HG02642 (cell line): ENCODE measurements around the gene USP5.
"Not testable (repeated sequence)": the region's sequence is repeated elsewhere in the genome, so short reads cannot be mapped to it uniquely, and the experiment has no call there.

Source experiments
- ATAC-seq: cut with Tn5 transposase; IDR thresholded peaks from one replicate; pipeline ENCODE4 v1.9.1; 2021; ENCODE audit warnings: mild to moderate bottlenecking; ENCODE audit not compliant: unreplicated experiment, poor library complexity

Gene USP5

DNA sequence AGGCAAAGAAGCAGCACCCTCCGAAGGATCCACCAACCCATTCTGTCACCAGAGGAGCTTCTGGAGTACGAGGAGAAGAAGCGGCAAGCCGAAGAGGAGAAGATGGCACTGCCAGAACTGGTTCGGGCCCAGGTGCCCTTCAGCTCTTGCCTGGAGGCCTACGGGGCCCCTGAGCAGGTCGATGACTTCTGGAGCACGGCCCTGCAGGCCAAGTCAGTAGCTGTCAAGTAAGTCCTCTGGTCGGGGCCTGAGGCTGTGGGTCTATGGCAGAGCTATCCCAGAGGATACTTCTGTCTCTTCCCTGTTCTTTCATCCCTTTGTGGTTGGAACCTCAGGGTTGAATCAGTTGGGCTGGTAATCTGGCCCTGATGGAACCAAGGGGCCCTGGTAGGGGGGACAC lies 9.4 kb downstream of the USP5 start:
- no peak for ATAC-seq

DNA sequence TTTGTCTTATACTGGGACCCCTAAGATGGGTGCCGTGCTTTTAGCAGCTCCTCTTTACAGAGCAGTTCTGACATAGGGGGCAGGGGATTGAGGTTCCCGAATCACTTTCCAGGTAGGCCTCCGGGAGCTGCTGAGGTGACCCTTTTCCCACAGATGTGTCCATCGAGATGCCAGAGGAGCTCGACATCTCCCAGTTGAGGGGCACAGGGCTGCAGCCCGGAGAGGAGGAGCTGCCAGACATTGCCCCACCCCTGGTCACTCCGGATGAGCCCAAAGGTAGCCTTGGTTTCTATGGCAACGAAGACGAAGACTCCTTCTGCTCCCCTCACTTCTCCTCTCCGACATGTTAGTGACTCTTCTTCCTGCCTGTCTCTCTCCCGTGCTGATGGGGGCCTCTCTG lies 11.1 kb downstream of the USP5 start:
- no peak for ATAC-seq

DNA sequence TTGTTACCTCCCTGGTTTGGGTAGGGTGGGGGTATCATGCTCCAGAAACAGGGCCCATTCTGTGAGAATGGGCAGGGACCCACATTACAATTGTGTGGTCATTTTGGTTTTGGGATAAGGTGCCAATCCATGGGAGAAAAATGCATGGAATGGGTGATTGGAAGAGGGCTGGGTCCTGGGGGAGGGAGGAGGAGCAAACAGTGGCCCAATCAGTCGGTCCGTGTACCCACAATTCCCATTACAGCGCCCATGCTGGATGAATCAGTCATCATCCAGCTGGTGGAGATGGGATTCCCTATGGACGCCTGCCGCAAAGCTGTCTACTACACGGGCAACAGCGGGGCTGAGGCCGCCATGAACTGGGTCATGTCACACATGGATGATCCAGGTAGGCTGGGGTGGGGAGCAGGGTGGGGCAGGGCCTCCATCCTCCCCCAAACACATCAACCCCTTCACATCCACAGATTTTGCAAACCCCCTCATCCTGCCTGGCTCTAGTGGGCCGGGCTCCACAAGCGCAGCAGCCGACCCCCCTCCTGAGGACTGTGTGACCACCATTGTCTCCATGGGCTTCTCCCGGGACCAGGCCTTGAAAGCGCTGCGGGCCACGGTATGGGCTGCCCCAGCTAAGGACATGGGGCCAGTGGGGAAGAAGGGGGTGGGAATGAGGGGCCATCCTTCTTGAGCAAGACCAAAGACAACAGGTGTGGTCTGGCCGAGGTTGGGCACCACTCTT lies 11.8 kb downstream of the USP5 start:
- no peak for ATAC-seq

DNA sequence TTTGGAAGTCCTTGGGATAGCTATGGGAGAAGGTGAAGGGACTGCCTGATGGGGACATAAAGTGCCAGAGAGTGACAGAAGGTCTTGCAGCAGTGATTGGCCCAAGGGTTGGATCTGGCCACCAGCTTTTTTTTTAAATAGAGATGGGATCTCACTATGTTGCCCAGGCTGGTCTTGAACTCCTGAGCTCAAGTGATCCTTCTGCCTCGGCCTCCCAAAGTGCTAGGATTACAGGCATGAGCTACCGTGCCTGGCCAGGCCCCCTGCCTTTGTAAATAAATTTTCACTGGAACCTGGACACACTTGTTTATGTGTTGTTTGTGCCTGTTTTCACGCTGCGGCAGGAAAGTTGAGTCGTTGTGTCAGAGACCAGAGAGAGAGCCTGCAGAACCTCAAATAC lies 13.4 kb downstream of the USP5 start:
- not testable (repeated sequence) for ATAC-seq

DNA sequence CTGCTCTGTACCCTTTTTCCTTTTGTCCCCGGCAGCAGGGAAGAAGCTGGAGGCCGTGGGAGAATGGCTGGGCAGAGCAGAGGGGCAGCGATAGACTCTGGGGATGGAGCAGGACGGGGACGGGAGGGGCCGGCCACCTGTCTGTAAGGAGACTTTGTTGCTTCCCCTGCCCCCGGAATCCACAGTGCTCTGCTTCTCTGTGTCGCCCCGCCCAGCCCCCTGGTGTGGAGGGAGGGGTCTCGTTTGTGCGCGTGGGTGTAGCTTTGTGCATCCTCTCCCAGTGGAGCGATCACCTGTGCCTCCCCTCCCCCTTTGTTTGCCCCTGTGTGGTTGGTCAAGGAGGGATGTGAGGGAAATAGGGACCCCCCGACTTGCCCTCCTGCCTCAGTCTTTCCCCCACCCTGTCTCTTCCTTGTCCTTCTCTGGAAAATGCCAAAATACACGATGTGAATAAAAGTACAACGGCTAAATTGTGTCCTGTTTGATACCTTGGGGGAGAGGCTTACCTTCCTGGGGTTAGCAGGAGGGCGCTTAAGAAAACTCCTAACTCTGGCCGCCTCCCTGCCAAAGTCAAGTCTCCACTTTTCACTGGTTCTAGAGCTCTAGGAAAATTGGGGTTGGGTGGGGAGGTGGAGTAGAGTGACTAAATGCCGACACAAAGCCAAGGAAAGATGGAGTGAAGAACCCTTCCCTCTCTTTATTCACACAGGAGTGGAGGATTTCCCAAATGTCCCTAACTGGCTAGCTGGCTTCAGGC lies 14.4 kb downstream of the USP5 start:
- ATAC-seq, result no peak

DNA sequence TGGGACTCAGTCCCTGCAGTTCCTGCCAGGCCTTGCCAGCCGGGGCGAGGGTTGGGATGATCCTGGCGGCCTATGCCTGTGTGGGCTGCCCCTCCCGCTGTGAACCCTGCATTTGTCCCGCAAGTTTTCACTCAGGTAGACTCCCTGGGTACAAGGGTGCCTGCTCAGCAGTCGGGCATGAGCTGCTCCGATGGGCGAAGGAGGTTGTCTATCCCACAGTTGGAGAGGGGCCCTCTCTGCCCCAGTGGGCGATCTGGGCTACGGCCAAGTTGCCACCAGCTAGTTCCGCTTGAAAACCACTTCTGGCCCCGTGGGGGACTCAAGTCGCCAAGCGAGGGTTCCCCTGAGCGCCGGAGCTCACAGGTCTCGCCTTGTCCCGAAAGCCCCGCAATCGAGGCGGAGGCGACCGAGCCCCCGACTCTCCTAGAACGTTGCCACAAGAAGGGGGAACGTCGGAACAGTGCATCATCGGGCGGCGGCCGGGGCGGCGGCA lies 15.0 kb downstream of the USP5 start:
- ATAC-seq, result peak; percentile 3

DNA sequence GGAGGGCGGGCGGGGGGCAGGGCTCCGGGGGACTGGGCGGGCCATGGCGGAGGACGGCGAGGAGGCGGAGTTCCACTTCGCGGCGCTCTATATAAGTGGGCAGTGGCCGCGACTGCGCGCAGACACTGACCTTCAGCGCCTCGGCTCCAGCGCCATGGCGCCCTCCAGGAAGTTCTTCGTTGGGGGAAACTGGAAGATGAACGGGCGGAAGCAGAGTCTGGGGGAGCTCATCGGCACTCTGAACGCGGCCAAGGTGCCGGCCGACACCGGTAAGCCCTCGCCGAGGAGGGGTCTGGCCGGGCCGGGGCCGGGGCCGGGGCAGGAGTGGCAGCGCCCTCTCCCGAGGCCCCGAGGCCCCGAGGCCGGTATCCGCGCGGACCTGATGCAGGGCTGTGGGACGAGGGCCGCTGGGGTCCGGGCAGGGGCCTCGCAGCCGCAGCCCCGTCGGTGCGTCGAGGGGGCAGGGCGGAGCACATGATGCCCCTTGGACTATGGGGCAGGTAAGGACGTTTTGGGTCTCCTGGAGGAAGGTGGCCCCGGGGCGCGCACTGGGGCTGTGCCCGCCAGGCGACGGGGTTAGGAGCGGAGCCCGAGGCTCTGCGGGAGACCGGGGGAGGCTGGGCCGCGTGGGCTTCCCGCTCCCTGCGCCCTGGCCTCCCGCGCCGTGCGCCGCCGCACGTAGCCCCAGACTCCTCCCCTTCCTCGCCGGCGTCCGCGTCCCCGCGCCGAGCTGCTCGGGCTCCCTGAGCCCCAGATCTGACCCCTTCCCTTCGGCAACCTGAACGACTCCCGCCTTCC lies 15.7 kb downstream of the USP5 start, which contains the start of gene TPI1:
Gene TPI1 (plus strand): TSS at position 119 of the 798 bp plus-strand sequence. CDS start 36 bp downstream, at position 155.
- ATAC-seq, result peak; percentile 69

DNA sequence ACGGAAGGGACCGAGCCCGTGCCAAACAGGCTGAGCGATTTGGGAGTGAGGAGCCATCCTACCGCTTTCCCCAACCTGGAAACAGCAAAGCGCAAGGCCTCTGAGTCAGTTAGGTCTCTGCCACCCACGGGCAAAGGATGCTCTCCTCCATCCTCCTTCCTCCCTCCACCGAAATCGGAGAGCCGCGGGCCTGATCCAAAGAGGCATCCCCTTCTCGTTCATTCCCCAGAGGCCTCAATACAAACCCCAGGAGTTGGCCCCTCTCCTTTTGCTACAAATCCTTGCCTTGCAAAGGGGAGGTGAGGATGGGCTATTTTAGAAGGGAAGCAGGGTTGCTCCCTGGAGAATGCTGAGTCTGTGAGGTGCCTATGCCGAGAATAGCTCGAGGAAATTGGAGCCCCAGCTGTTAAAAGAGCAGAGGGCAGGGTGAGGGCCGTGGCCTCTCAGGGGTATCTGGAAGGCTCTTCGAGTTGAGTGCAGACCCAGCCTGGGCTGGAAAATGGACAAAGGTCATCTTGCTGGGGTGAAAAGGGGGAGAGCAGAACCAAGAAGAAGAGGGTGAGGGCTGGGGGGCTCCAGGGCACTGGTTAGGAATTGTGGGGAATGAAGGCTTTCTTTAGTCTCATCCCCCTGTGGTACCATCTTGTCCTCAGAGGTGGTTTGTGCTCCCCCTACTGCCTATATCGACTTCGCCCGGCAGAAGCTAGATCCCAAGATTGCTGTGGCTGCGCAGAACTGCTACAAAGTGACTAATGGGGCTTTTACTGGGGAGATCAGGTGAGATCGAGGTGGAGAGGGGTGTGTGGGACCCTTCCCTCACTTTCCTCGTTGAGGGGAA lies 16.5 kb downstream of the USP5 start:
- no peak for ATAC-seq

DNA sequence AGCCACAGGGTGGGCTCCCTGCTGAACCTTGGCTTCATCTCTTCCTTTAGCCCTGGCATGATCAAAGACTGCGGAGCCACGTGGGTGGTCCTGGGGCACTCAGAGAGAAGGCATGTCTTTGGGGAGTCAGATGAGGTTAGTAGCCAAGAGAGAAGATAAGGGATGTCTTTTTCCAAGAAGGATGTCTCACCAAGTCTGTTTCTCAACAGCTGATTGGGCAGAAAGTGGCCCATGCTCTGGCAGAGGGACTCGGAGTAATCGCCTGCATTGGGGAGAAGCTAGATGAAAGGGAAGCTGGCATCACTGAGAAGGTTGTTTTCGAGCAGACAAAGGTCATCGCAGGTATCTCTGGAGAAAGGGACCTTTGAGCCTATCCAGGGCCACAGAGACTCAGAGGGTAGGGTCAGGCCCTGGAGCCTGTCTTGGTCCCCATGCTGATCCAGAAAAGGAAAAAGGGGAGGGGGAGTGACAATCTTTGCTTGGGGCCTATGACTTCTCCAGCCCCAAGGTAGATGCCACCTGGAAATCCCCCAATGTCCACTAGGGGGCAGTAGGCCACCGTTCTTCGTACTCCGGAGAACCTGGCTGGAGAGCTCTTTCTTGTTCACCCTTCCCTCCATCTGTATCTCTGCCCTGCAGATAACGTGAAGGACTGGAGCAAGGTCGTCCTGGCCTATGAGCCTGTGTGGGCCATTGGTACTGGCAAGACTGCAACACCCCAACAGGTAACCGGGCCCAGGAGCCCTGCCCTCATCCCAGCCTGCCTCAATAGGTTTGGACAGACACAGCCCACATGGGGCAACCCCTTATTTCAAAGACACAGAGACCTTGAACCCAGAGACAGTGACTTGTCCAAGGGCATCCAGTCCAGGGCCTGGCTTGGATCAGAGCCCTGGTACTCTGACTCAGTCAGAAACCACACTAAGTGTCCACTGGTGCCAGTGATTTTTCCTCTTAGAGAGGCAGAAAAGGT lies 17.4 kb downstream of the USP5 start:
- no peak for ATAC-seq

DNA sequence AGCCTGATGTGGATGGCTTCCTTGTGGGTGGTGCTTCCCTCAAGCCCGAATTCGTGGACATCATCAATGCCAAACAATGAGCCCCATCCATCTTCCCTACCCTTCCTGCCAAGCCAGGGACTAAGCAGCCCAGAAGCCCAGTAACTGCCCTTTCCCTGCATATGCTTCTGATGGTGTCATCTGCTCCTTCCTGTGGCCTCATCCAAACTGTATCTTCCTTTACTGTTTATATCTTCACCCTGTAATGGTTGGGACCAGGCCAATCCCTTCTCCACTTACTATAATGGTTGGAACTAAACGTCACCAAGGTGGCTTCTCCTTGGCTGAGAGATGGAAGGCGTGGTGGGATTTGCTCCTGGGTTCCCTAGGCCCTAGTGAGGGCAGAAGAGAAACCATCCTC lies 18.4 kb downstream of the USP5 start:
- ATAC-seq, result not testable (repeated sequence)

DNA sequence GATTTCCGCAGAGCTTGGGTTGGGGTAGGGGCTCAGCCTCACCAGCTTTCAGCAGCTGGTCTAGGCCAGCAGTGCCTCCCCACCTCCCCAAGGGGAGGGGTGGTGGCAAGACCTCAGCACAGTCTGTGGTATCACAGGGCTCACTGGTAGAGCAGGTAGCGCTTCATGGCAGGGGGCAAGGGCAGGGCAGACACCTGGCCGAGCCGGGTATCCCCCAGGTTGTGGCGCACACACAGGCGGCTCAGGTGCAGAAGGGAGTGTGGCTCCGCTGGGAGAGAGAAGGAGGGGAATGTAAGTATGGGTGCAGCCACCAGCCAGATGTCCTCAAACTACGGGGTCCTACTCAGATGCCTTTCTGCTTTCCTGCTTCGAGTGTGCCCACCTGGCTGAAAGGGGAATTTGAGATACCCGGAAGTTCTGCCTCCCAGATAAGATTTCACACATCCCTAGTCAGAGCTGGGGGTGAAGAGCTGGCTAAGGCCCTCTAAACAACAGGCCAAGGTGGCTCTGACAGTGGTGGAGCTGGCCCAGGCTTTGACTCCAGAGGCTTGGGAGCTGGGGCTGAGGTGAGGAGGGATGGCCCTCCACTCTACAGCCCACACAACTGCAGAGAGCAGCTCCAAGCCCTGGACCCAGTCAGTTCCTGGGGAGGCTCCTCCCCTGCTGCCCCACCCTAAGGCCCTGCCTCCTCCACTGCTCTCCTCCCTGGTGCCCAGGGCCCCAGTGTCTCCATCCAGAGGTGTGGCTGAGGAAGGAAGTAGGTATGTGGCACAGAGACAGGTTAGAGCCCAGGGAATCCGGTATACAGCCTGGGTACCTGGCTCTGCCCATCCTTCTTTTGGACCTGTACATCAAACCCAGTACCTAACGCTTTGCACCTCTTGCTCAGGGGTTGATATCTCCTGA lies 19.4 kb downstream of the USP5 start:
- no peak for ATAC-seq

DNA sequence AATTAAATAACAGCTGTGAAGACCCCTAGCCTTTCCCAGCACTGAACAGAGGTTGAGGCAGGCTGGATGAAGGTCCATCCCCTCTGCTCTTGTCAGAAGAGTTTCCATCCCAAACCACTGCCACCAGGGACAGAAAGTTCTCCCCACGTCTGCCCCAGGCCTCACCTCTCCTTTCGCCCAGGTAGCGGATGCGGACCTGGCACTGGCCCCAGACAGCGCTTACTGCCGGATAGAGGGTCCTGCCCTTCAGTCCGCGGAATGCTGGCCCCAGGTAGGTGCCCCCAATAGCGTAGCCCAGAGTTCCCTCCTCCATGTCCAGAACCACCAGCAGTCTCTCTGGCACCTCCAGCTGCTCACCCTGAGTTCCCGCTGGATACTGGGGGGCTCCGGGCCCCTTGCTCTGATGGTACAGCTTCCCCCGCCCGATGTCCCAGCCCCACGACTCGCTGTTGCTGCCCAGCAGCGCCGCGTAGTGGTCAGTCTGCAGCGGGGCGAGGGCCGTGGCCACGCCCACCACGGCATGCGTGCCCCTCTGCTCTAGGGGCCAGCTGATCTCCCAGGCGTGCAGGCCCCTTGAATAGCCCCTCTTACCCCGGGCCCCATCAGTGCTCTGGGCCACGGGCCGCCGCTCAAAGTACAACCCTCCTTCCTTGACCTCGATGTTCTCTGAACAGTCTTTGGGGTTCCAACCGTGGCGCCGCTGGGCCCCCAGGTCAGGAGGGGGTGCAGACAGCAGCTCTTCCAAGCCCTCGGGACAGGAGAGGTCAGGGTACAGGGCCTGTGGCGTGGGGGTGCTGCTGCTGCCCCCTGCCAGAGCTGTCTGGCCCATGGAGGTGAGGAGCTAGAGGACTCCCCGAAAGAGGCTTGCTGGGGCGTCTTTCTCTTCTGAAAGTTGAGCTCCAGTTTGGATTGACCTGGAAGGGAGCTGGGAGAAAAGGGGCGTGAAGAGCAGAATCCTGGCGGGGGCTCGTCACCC lies 20.4 kb downstream of the USP5 start:
- peak; percentile 38 for ATAC-seq

DNA sequence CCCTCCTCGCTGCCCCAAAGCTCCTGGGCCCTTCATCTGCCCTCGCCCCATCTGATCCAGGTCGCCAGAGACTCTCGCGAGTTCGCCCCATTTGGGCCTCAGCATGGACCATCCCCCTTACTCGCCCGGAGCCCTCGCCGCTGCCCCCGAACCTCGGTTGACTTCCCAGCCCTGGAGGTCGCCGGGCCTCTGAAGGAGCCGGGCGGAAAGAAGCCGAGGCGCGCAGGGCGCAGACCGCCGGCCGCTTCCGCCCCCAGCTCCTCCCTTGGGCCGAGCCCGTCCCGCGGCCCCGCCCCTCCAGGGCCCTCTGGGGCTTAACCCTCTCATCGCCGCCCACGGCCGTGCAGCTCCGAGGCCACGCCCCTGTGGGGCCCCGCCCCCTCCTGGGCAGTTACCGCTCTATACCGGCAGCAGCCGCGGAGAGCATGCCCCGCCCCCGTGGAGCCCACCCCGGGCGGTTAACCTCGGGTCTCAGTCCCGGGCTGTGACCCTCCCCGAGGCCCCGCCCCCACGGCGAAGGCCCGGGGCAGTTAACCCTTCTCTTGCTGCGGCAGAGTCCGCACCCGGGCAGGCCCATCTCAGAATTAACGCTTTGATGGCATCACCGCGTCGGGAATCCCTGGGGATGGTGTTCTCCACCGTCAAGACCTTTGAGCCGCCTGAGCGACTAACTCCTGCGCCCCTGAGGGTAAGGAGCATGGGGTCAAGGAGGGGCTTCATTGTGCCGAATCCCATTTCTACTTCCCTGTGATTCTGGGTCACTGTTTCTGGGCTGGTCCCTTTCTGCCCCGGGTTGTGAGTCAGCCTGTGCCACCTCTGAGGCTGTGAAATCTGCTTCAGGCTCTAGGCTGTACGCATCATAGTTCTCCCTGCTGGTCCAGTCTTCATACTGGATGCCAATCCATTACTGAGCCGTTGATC lies 21.4 kb downstream of the USP5 start, which contains the start of gene SPSB2:
Gene SPSB2 (minus strand): TSS at position 210 of the 921 bp plus-strand sequence. CDS start 402 bp downstream, outside the sequence.
- ATAC-seq, result peak; percentile 79

DNA sequence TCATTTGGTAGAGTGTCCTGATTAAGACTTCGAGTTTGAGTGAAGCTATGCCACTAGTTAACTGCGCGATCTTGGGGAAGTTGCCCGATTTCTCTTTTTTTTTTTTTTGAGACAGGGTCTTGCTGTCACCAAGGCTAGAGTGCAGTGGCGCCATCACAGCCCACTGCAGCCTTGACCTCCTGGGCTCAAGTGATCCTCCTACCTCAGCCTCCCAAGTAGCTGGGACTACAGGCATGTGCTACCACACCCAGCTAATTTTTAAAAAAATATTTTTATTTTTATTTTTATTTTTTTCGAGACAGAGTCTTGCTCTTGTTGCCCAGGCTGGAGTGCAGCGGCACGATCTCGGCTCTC lies 22.0 kb downstream of the USP5 start:
- ATAC-seq, result not testable (repeated sequence)

DNA sequence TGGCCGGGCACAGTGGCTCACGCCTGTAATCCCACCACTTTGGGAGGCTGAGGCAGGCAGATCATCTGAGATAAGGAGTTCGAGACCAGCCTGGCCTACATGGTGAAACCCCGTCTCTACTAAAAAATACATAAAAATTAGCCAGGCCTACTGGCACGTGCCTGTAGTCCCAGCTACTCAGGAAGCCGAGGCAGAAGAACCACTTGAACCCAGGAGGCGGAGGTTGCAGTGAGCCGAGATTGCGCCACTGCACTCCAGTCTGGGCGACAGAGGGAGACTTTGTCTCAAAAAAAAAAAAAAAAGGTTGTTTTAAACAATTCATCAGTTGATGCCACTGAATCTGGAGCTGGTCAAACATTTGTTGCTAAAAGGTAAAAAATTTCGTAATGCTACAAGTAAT lies 27.9 kb downstream of the USP5 start:
- not testable (repeated sequence) for ATAC-seq
